Measurements from ENCODE around the gene TTLL13. TPM values are rescaled to one million over a fixed set of nuclear protein-coding genes. Genes with fewer than 3 reads are reported as not detected.

TTLL13 gene
- total RNA-seq, 1 experiment from 2014 or later, result 0.39 TPM

DNA sequence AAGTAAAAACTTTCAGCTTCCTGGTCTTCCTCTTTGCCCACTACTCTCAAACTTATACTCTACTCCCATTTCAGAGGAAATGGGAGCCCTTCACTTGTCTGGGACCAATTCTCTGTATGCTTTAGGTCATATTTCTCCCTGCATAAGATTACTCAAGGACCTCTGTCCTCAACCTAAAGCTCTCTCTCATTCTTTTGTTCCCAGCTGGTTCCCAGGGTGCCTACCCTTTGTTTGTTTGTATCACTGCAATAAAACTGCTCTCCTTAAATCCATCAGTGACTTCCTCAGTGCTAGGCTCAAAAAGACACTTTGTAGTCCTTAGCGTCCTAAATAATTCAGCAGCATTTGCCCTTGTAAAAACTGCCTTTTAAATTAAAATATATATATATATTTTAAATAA lies 19.1 kb downstream of the TTLL13 start:
- no peak for ATAC-seq
- peak overlapping the region; percentile 78 to 81 for H3K4me3 ChIP-seq (ENCODE audit: low read depth in 2 of 2, low read length in 2 of 2)
- peak overlapping the region; percentile 9; the same call in 1 of the 2 replicates for H3K27ac ChIP-seq (ENCODE audit: low read length)
- peaks cover 26% of the 10 kb centered on the region for H3K4me1 ChIP-seq (ENCODE audit: control insufficient read depth, insufficient read depth, low read length)
- H3K9me3 ChIP-seq (ENCODE audit: control insufficient read depth, insufficient read depth, low read depth, low read length), result no peaks in the 10 kb centered on the region
- ChIA-PET POLR2A (interaction anchor here (1.0 kb wide), 1 partner anchor 35 kb away, joined by 8 read pairs; the partner anchor contains the start of genes CIB1 and GDPGP1), CTCF (interaction anchor here (0.7 kb wide), 1 partner anchor 27 kb away, joined by 3 read pairs; no protein-coding TSS in a partner anchor)
- H3K36me3 ChIP-seq (ENCODE audit: control insufficient read depth, insufficient read depth, low read length), result peaks cover 18% of the 10 kb centered on the region
- BruUV-seq (replicated peaks), result no TSS peak
- H3K27me3 ChIP-seq (ENCODE audit: control insufficient read depth, insufficient read depth, low read length), result no peaks in the 10 kb centered on the region
- in situ Hi-C loops (cut with HindIII; ENCODE audit: low pct_unique_long_range_greater_than_20kb, low sequenced_read_pairs) (no loop called here), intact Hi-C loops (cut with micrococcal nuclease; ENCODE audit: unreplicated experiment) (no loop called here)
- TF ChIP-seq SIN3A (IDR thresholded peaks at IDR 0.05; ENCODE audit: borderline replicate concordance, insufficient read depth, low read depth, low read length), result no peak
- TF ChIP-seq, protein P1, sequence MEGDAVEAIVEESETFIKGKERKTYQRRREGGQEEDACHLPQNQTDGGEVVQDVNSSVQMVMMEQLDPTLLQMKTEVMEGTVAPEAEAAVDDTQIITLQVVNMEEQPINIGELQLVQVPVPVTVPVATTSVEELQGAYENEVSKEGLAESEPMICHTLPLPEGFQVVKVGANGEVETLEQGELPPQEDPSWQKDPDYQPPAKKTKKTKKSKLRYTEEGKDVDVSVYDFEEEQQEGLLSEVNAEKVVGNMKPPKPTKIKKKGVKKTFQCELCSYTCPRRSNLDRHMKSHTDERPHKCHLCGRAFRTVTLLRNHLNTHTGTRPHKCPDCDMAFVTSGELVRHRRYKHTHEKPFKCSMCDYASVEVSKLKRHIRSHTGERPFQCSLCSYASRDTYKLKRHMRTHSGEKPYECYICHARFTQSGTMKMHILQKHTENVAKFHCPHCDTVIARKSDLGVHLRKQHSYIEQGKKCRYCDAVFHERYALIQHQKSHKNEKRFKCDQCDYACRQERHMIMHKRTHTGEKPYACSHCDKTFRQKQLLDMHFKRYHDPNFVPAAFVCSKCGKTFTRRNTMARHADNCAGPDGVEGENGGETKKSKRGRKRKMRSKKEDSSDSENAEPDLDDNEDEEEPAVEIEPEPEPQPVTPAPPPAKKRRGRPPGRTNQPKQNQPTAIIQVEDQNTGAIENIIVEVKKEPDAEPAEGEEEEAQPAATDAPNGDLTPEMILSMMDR (IDR thresholded peaks at IDR 0.05), result no peak
- TF ChIP-seq POLR2AphosphoS5 (IDR thresholded peaks at IDR 0.05; ENCODE audit: low read depth, low read length), result no peak
- TF ChIP-seq, protein P2, sequence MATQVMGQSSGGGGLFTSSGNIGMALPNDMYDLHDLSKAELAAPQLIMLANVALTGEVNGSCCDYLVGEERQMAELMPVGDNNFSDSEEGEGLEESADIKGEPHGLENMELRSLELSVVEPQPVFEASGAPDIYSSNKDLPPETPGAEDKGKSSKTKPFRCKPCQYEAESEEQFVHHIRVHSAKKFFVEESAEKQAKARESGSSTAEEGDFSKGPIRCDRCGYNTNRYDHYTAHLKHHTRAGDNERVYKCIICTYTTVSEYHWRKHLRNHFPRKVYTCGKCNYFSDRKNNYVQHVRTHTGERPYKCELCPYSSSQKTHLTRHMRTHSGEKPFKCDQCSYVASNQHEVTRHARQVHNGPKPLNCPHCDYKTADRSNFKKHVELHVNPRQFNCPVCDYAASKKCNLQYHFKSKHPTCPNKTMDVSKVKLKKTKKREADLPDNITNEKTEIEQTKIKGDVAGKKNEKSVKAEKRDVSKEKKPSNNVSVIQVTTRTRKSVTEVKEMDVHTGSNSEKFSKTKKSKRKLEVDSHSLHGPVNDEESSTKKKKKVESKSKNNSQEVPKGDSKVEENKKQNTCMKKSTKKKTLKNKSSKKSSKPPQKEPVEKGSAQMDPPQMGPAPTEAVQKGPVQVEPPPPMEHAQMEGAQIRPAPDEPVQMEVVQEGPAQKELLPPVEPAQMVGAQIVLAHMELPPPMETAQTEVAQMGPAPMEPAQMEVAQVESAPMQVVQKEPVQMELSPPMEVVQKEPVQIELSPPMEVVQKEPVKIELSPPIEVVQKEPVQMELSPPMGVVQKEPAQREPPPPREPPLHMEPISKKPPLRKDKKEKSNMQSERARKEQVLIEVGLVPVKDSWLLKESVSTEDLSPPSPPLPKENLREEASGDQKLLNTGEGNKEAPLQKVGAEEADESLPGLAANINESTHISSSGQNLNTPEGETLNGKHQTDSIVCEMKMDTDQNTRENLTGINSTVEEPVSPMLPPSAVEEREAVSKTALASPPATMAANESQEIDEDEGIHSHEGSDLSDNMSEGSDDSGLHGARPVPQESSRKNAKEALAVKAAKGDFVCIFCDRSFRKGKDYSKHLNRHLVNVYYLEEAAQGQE (IDR thresholded peaks at IDR 0.05; ENCODE audit: insufficient read depth in 1 of 2, low read depth in 2 of 2, low read length in 1 of 2), result no peak
- no peak for TF ChIP-seq TCF7L2 (IDR thresholded peaks at IDR 0.05; ENCODE audit: low read depth, low read length)
- DNase-seq (ENCODE audit: low read depth, low spot score), result no peak

DNA sequence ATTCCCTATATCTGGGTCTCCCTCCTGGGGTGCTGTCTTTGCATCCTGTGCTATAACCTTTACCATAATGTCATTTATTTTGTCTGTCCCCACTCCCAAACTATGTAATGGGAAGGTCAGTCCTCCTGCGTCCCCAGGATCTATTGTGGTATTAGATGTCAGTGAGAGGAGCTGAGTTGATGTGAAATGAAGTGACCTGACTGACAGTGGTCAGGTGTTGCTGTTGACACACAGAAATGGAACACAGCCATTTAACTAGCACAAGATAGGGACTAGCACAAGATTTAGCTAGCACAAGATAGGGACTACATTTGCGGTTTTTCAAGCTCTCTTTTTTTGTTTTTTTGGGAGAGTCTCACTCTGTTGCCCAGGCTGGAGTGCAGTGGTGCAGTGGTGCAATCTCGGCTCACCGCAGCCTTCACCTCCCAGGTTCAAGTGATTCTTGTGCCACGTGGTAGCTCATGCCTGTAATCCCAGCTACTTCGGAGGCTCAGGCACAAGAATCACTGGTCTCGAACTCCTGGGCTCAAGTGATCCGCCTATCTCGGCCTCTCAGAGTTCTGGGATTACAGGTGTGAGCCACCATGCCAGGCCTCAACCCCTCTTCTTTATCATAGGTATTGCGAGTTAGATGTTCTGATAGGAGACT lies 21.3 kb downstream of the TTLL13 start:
- intact Hi-C loops (cut with micrococcal nuclease; ENCODE audit: unreplicated experiment) (no loop called here), in situ Hi-C loops (cut with HindIII; ENCODE audit: low pct_unique_long_range_greater_than_20kb, low sequenced_read_pairs) (no loop called here)
- Histone ChIP-seq H3K9me3 (ENCODE audit: control insufficient read depth, insufficient read depth, low read depth, low read length) (no peaks in the 10 kb centered on the region), H3K36me3 (ENCODE audit: control insufficient read depth, insufficient read depth, low read length) (peaks cover 18% of the 10 kb centered on the region), H3K4me3 (ENCODE audit: low read depth in 2 of 2, low read length in 2 of 2) (no peak overlapping the region), H3K27me3 (ENCODE audit: control insufficient read depth, insufficient read depth, low read length) (no peaks in the 10 kb centered on the region), H3K27ac (ENCODE audit: low read length) (no peak overlapping the region), H3K4me1 (ENCODE audit: control insufficient read depth, insufficient read depth, low read length) (peaks cover 19% of the 10 kb centered on the region)
- DNase-seq (ENCODE audit: low read depth, low spot score) (no peak), ATAC-seq (no peak)
- ChIA-PET POLR2A (interaction anchor here (0.6 kb wide), 1 partner anchor 303 kb away, joined by 4 read pairs; no protein-coding TSS in a partner anchor), CTCF (no interaction called here)
- no TSS peak for BruUV-seq (replicated peaks)
- TF ChIP-seq SIN3A (IDR thresholded peaks at IDR 0.05; ENCODE audit: borderline replicate concordance, insufficient read depth, low read depth, low read length) (no peak), POLR2AphosphoS5 (IDR thresholded peaks at IDR 0.05; ENCODE audit: low read depth, low read length) (no peak), TCF7L2 (IDR thresholded peaks at IDR 0.05; ENCODE audit: low read depth, low read length) (no peak)
- TF ChIP-seq, protein P1 (IDR thresholded peaks at IDR 0.05), result no peak
- TF ChIP-seq, protein P2 (IDR thresholded peaks at IDR 0.05; ENCODE audit: insufficient read depth in 1 of 2, low read depth in 2 of 2, low read length in 1 of 2), result no peak
